Measurements from ENCODE around the gene GMNC.

GRCh38 chr3:190883141-190883540, 20.6 kb upstream of the GMNC start:
- TF ChIP-seq EZH2 (IDR thresholded peaks at IDR 0.05; ENCODE audit: low read length), result no peak
- TF ChIP-seq CTCF (optimal IDR thresholded peaks at IDR 0.05 in 1 of 3, IDR thresholded peaks at IDR 0.05 in 1 of 3, conservative IDR thresholded peaks at IDR 0.05 in 1 of 3; ENCODE audit: extremely low read depth in 1 of 3, insufficient read depth in 2 of 3, low read length in 3 of 3), result no peak
